Measurements from ENCODE around the gene GDPGP1. TPM values are rescaled to one million over a fixed set of nuclear protein-coding genes. Genes with fewer than 3 reads are reported as not detected.

The GDPGP1 gene
- total RNA-seq, 1 donor from 2014 or later, result 2.9 TPM

DNA sequence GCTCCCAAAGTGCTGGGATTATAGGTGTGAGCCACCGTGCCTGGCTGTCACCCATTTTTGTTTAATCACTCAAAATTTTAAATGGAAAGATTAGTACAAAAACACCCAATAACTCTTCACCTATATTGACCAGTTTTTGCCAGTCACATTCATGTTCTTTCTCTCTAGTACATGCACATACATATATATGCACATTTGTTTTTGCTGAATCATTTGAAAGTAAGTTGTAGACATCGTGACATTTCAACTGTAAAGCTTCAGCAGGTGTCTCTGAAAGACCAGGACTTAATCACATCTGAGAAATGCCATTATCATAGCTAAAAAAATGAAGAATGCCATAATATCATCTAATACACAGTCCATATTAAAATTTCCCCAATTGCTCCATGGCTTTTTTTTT, 39.4 kb upstream of the GDPGP1 start:
- H3K27me3 ChIP-seq (ENCODE audit: control insufficient read depth, insufficient read depth, low read length), result no peaks in the 10 kb centered on the region
- FAIRE-seq (no peak), DNase-seq (ENCODE audit: low read depth) (no peak)
- peaks cover 11% of the 10 kb centered on the region for H3K36me3 ChIP-seq (ENCODE audit: control insufficient read depth, insufficient read depth, low read length)
- TF ChIP-seq, protein P1, sequence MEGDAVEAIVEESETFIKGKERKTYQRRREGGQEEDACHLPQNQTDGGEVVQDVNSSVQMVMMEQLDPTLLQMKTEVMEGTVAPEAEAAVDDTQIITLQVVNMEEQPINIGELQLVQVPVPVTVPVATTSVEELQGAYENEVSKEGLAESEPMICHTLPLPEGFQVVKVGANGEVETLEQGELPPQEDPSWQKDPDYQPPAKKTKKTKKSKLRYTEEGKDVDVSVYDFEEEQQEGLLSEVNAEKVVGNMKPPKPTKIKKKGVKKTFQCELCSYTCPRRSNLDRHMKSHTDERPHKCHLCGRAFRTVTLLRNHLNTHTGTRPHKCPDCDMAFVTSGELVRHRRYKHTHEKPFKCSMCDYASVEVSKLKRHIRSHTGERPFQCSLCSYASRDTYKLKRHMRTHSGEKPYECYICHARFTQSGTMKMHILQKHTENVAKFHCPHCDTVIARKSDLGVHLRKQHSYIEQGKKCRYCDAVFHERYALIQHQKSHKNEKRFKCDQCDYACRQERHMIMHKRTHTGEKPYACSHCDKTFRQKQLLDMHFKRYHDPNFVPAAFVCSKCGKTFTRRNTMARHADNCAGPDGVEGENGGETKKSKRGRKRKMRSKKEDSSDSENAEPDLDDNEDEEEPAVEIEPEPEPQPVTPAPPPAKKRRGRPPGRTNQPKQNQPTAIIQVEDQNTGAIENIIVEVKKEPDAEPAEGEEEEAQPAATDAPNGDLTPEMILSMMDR (IDR thresholded peaks at IDR 0.05; ENCODE audit: insufficient read depth, low read length, severe bottlenecking), result no peak
- H3K4me3 ChIP-seq (ENCODE audit: low read depth, low read length), result no peak overlapping the region

DNA sequence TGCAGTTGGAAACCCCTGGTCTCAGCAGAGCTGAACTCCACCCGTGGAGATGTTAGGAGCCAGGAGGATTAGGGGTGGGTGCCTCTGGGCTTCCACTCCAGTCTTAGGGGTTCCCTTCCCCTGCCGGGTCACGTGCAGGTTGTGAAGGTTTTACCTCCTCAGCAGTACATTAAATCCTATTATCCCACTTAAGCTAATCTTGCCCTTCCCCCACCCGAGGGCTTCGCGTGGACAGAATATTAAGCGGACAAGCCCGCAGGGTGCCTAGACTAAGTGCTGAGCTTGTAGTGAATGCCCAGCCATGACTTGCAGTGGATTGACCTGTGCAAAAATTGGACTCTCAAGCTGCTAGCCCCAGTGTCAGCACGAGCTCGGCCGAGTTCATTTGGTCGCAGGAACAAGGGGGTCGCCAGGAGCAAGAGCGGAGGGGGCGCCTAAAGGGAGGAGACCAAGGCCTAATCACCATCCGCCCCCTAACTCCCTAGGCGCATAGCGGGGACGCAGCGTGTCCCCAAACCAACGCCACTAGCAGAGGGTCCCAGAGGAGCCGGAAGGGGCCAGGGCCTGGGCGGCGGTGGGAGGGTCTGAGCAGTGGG, 33.4 kb upstream of the GDPGP1 start:
- H3K4me3 ChIP-seq (ENCODE audit: low read depth, low read length), result peak overlapping the region; percentile 91
- DNase-seq (ENCODE audit: low read depth) (peak; percentile 18), FAIRE-seq (no peak)
- no peaks in the 10 kb centered on the region for H3K27me3 ChIP-seq (ENCODE audit: control insufficient read depth, insufficient read depth, low read length)
- peaks cover 17% of the 10 kb centered on the region for H3K36me3 ChIP-seq (ENCODE audit: control insufficient read depth, insufficient read depth, low read length)
- TF ChIP-seq, protein P1 (IDR thresholded peaks at IDR 0.05; ENCODE audit: insufficient read depth, low read length, severe bottlenecking), result no peak

DNA sequence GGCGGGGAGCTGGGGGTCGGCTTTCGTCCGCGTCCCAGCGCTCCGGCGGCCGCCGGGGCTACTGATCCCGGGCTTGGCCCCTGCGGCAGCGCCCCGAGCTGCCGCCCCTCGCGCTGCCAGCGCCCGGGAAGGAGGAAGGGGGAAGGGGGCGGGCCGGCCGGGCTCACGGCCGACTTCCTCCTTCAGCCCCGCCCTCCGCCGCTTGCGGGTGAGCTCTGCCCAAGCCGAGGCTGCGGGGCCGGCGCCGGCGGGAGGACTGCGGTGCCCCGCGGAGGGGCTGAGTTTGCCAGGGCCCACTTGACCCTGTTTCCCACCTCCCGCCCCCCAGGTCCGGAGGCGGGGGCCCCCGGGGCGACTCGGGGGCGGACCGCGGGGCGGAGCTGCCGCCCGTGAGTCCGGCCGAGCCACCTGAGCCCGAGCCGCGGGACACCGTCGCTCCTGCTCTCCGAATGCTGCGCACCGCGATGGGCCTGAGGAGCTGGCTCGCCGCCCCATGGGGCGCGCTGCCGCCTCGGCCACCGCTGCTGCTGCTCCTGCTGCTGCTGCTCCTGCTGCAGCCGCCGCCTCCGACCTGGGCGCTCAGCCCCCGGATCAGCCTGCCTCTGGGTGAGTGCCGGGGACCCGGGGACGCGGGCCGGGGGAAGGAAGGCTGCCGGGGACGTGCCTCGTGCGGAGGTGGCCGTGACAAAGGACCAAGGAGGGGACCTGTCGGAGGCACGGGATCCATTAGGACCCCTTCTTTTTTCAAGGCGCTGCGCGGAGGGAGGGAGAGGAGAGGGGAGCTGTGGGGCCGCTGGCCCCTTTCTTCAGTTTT, 32.7 kb upstream of the GDPGP1 start, which contains the start of gene SEMA4B:
Gene SEMA4B (plus strand): TSS at position 201 of the 814 bp plus-strand sequence. CDS start 249 bp downstream, at position 450.
- H3K36me3 ChIP-seq (ENCODE audit: control insufficient read depth, insufficient read depth, low read length), result peaks cover 20% of the 10 kb centered on the region

DNA sequence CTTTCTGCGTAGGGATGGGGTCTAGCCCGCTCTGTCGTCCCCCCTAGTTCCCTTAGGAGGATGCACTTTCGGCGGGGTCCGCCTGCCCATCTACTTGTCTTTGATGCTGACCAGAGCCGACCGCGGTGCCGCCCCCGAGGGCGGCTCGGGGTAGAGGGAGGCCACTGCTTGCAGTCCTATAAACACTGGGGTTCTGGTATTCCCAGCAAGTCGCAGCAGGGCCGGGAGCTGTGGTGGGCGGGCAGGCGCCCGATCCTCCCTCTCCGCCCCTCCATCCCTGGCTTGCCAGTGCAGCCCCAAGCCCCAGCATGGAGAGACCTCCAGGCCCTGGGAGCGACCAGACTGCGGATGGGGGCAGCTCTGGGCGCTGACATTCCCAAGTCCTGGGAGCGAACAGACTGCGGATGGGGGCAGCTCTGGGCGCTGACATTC, 32.0 kb upstream of the GDPGP1 start:
- no peaks in the 10 kb centered on the region for H3K27me3 ChIP-seq (ENCODE audit: control insufficient read depth, insufficient read depth, low read length)

More for the DNA sequence above, 32.7 kb upstream of the GDPGP1 start, which contains the start of gene SEMA4B:
- peak within 1 kb of the TSS; percentile 91 for H3K4me3 ChIP-seq (ENCODE audit: low read depth, low read length)
- H3K27me3 ChIP-seq (ENCODE audit: control insufficient read depth, insufficient read depth, low read length), result no peaks in the 10 kb centered on the region
- no peak for FAIRE-seq
- peak; percentile 35 for DNase-seq (ENCODE audit: low read depth)
- TF ChIP-seq, protein P1 (IDR thresholded peaks at IDR 0.05; ENCODE audit: insufficient read depth, low read length, severe bottlenecking), result no peak

DNA sequence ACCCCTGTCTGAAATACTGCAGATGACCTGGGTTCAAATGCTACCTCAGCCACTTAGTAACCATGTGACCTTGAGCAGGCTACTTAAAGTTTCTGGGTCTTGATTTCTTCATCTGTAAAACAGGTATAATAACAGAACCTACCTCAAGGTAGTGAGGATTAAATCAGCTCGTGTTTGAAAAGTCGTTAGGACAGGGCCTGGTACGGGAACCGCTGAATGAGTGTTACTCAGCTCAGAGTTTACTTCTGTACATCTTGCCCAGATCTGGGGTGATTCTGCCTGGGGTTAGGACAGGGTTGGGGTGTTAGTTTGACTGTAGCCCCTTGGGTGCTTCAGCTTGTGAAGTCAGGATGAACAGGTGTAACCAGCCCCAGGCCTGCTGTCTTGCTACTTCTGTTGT, 31.1 kb upstream of the GDPGP1 start:
- DNase-seq (ENCODE audit: low read depth) (no peak), FAIRE-seq (no peak)
- no peaks in the 10 kb centered on the region for H3K27me3 ChIP-seq (ENCODE audit: control insufficient read depth, insufficient read depth, low read length)
- peak overlapping the region; percentile 91 for H3K4me3 ChIP-seq (ENCODE audit: low read depth, low read length)
- H3K36me3 ChIP-seq (ENCODE audit: control insufficient read depth, insufficient read depth, low read length), result peaks cover 26% of the 10 kb centered on the region
- TF ChIP-seq, protein P1 (IDR thresholded peaks at IDR 0.05; ENCODE audit: insufficient read depth, low read length, severe bottlenecking), result no peak

More for the DNA sequence above, 32.0 kb upstream of the GDPGP1 start:
- DNase-seq (ENCODE audit: low read depth), result no peak
- no peak for FAIRE-seq
- TF ChIP-seq, protein P1 (IDR thresholded peaks at IDR 0.05; ENCODE audit: insufficient read depth, low read length, severe bottlenecking), result no peak
- H3K36me3 ChIP-seq (ENCODE audit: control insufficient read depth, insufficient read depth, low read length), result peaks cover 22% of the 10 kb centered on the region
- H3K4me3 ChIP-seq (ENCODE audit: low read depth, low read length), result peak overlapping the region; percentile 91

All from bronchial epithelial cell (primary cell).